ENCODE results near the gene PTPRN. TPM values are rescaled to one million over a fixed set of nuclear protein-coding genes. Genes with fewer than 3 reads are reported as not detected.

The PTPRN gene
- total and polyA plus RNA-seq, 9 of the 15 experiments (the other 6 are each of a cell fraction or from before 2014, with no cell fraction given) = 0.15 to 2.4 (median 0.43) TPM; not detected in 1

- TF ChIP-seq CBX2 (IDR thresholded peaks at IDR 0.05; ENCODE audit: insufficient read depth, low read length, poor library complexity, severe bottlenecking) (no peak), SPI1 (IDR thresholded peaks at IDR 0.05; ENCODE audit: borderline replicate concordance, low read depth, low read length) (peak; percentile 81), TGIF2 (CRISPR knock-in tag; IDR thresholded peaks at IDR 0.05) (no peak), ZNF780A (CRISPR knock-in tag; IDR thresholded peaks at IDR 0.05) (no peak), ZNF174 (CRISPR knock-in tag; IDR thresholded peaks at IDR 0.05) (no peak), DPF2 (IDR thresholded peaks at IDR 0.05) (peak; percentile 22; the same call in 1 of the 2 replicates), ETV5 (CRISPR knock-in tag; IDR thresholded peaks at IDR 0.05; ENCODE audit: low read depth) (peak; percentile 69; the same call in 1 of the 2 replicates), CBX3 (IDR thresholded peaks at IDR 0.05; ENCODE audit: borderline replicate concordance in 1 of 2, low read length in 2 of 2) (peak in 1 of 2 experiments; percentile 37; a peak in 1 of 3 replicates), PRMT5 (CRISPR knock-in tag; IDR thresholded peaks at IDR 0.05) (no peak), FOXP1 (CRISPR knock-in tag; IDR thresholded peaks at IDR 0.05) (peak; percentile 81), PRPF4 (IDR thresholded peaks at IDR 0.05; ENCODE audit: insufficient read depth, low read depth, low read length, poor library complexity, severe bottlenecking) (no peak), PURB (CRISPR knock-in tag; IDR thresholded peaks at IDR 0.05; ENCODE audit: low read depth) (no peak), ZNF3 (CRISPR knock-in tag; IDR thresholded peaks at IDR 0.05) (no peak), DDX20 (tag; IDR thresholded peaks at IDR 0.05; ENCODE audit: low read depth) (no peak), POLR2B (IDR thresholded peaks at IDR 0.05; ENCODE audit: low read depth, partially characterized antibody) (peak; percentile 38), NKRF (IDR thresholded peaks at IDR 0.05; ENCODE audit: borderline replicate concordance) (0 out of 2 replicates have a peak, but pooled peaks have one; percentile 41), NEUROD1 (IDR thresholded peaks at IDR 0.05; ENCODE audit: borderline replicate concordance, low read depth, low read length, partially characterized antibody) (peak; percentile 34), EP300 (IDR thresholded peaks at IDR 0.05; ENCODE audit: low read length) (0 out of 2 replicates have a peak, but pooled peaks have one; percentile 7), DEAF1 (CRISPR knock-in tag; IDR thresholded peaks at IDR 0.05) (0 out of 2 replicates have a peak, but pooled peaks have one; percentile 55), ESRRA (IDR thresholded peaks at IDR 0.05; ENCODE audit: borderline replicate concordance, low read depth) (peak; percentile 63; the same call in 1 of the 2 replicates), POLR2AphosphoS5 (IDR thresholded peaks at IDR 0.05; ENCODE audit: control insufficient read depth, insufficient read depth, low read depth, low read length) (0 out of 2 replicates have a peak, but pooled peaks have one; percentile 28)
- TF ChIP-seq, protein P1, sequence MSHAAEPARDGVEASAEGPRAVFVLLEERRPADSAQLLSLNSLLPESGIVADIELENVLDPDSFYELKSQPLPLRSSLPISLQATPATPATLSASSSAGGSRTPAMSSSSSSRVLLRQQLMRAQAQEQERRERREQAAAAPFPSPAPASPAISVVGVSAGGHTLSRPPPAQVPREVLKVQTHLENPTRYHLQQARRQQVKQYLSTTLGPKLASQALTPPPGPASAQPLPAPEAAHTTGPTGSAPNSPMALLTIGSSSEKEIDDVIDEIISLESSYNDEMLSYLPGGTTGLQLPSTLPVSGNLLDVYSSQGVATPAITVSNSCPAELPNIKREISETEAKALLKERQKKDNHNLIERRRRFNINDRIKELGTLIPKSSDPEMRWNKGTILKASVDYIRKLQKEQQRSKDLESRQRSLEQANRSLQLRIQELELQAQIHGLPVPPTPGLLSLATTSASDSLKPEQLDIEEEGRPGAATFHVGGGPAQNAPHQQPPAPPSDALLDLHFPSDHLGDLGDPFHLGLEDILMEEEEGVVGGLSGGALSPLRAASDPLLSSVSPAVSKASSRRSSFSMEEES (CRISPR knock-in tag; IDR thresholded peaks at IDR 0.05) = no peak
These were observed 14.5 kb downstream of the PTPRN start (continued) for GRCh38 chr2:219294356-219295351.
